Measurements from ENCODE around the gene MSI2.

Gene MSI2

DNA sequence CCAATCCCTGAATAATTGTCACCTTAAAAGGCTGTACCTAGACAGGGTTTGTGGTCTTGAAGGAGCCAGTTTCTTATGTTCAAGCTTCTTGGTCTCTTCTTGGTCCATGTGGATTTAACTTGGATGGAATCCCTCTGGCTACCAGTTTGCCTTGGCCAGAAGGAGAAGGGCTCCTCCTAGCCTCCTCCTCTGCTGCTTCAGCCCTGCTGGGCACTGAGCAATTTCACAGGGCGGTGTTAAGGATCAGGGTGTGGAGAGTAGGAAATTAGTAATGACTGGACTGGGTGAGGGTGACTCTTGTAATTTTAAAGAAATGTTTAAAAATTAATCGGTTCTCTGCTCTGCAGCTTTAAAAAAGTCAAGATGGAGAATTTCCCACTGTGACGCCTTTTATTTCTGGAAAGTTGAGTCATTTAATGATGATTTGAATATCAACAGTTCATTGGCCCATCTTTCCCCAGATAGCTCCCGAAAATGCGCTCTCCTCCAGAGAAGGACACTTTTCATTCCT lies 96.4 kb downstream of the MSI2 start:
- DNase-seq: no peak

DNA sequence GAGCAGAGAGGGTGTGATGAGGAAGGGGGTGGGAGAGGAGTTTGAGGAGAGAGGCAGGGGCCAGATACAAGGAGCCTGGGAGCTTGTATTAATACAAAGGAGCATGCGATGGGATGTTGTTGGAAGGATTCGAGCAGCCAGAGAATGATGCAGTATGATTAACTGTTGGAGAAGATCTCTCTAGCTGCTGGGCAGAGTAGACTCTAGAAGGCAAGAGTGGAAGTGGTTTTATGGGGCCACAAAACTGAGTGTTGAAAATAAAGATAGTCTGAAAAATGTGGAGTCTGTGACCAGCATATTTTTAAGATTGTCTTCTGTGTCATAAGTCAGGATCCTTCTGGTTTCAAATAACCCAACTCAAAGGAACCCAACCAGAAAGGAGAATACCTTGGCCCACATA lies 98.3 kb downstream of the MSI2 start:
- DNase-seq: no peak

DNA sequence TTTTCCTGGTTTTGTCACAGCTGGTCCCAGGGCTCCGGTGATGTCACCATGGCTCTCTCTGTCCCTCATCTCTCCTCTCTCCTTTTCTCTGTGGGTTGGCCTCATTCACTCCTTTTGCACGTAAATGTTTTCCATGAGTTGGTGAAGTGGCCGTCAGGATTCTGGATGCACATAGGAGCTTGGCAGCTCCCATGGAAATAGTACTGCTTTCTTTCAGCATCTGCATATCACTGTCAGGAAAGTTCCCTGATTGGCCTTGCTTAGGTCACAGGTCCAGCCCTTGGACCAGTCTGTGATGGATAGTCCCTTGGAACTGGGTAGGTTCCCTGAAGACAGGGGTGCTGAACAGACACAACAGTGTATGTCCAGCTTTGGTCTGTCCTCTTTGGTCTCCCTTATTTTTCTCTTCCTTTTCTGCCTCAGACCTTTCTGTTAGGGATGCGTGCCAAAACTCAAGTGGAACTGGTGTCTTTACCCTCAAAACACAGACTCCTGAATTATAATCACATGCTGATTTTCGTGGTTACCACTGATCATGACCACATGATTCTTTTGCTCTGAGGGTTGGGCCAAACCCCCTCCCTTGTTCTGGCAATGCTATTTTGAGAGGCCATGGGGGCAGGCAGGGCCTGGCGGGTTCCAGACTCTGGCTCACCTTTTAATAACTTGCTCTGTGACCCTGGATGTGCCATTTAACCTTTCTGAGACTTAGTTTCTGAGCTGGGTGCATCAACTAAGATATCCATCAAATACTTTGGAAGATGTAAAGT lies 99.0 kb downstream of the MSI2 start:
- no peak for DNase-seq

DNA sequence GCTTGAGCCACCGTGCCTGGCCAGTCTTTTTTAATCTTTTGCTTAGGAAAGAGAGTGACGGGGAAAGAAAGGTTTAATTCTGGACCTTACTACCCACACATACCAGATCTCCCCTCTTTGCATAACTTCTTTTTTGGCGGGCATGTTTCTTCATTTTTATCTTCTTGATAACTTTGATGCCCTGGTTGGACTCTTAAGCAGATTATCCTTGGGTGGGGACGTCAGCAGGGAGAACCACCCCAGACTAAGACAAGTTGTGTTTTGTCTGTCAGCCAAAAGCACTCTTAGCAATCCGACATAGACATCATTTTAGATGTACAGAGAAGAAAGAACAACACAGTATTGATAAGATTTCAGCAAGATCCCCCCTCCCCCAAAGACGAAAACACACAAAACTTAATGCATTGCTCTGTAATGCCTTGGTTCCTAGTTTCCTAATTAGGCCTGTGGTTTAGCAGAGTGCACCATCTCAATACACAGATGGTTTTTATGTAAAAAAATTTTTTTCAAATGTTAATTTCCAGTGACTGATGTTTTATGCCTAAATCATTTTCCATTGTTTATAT lies 99.9 kb downstream of the MSI2 start:
- DNase-seq: no peak

DNA sequence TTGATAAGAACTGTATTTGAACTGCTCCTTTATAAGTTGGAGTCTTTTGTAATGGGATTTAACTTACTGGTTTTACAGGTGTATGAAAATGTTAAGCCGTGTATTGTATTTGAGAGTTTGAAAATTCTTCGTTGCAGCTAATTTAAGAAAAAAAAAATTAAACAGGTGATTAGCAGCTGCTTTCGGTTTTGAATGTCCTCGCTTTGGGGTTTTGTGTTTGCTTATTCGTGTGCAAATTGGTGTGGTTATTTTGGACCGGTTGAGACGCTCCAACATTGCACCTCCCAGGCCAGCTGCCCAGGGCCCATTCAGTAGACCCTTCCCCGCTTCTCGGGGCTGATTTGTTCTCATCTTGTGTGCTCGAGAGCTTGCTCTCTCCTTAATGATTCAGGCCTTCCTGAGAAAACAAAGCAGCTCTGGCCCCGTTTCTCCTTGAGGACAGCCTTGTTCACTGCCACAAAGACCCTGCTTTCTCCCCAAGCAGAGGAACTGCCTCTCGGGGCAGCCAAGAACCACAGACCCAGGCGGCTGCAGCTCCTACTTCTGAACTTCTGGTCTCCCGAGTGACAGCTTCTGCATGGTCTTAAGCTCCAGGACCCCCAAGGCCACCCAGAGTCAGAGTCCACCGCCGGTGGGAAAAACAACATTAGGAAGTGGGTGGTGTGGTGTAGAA lies 100.5 kb downstream of the MSI2 start:
- no peak for DNase-seq

DNA sequence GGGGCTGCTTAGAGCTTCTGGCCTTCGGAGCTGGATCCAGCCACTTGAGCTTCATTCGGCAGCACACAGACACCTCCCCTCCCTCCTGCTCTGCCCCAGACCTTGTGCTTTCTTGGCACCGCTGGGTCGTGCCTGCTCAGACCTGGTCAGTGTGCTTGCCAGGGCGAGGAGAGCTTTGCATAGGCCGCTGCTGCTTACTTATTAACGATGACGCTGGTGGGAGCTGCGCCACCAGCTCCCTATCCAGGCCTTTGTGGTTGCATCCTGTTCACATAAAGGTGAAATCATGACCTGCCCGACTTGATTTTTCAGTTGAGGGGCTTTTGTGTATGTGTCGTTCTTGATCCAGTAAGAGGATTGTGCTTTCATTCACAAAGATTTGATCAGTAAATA lies 101.1 kb downstream of the MSI2 start:
- no peak for DNase-seq

DNA sequence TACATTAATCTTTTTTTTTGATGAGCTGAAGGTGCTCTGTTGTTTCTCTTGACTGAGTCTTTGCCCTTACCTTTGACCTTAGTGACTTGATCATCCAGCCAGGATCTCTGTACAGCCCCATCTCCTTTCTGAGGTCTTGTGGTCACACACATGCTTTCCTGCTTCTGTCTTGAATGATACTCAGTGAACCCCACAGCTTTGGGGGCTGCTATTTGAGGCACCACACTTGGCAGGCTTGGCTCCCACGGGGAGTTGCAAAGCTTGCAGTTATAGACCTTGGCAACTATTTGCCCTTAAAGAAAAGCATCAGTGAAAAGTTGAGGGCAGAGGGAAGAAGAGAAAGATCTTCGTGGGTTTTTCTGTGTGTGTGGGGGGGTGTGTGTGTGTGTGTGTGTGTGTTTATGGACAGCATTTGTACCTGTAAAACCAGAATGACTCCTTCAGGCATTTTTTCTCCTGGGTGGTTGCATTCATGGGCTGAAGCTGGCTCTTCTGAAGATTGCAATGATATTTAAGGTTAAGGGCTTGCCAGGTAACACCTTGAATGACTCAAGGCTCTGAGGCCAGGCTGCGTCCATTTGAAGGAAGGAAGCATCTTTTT lies 101.6 kb downstream of the MSI2 start:
- DNase-seq: no peak

DNA sequence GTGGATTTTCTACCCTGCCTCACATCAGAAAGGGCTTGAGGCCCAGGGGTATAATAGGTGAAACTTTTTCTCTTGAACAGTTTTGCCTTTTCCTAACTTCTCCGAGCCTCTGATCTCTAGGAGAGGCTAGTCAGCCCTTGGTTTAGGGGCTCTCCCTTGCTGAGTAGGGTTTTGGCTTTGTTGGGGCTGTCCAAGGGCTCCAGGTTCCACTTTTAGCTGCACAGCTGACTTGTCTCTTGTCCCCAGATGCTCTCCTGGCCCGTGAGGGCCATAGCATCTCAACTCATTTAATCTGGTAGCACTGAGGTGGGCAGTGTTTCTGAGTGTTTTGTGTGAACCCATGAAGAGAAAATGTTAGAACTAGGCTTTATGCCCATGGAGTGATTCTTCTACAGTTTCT lies 103.9 kb downstream of the MSI2 start:
- DNase-seq: no peak

DNA sequence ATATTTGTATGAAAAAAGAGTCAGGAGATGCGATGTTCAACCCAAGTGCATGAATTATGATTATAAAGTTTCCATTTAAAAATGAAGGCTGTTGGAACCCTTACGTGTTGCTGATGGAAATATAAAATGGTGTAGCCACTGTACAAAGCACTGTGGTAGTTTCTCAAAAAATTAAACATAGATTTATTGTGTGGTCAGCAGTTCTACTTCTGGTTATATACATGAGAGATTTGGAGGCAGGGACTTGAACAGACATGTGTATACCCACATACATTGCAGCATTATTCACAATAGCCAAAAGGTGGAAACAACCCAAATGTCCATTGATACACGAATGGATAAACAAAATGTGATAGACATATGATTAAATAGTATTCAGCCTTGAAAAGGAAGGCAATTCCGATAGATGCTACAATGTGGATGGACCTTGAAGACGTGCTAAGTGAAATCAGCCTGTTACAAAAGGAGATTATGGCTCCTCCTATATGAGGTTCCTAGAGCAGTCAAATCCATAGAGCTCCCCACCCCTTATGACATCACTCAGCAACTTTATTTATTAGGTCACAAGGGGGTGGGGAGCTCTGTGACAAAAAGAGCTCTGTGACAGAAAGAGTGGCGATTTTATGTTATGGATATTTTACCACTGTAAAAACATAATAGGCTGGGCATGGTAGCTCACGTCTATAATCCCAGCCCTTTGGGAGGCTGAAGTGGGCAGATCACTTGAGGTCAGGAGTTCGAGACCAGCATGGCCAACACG lies 106.7 kb downstream of the MSI2 start:
- no peak for DNase-seq

DNA sequence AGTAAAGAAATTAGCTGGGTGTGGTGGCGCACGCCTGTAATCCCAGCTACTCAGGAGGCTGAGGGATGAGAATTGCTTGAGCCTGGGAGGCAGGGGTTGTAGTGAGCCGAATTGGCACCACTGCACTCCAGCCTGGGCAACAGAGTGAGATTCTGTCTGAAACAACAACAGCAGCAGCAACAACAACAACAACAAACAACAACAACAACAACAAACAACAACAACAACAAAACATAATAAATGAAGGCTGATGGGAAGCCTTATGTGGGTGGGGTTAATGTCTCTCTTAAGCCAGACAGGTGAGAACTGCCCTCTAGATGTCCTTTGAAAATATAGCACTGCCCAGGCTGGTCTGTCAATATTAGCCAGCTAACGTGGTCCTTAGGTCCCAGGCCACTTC lies 107.3 kb downstream of the MSI2 start:
- no peak for DNase-seq

DNA sequence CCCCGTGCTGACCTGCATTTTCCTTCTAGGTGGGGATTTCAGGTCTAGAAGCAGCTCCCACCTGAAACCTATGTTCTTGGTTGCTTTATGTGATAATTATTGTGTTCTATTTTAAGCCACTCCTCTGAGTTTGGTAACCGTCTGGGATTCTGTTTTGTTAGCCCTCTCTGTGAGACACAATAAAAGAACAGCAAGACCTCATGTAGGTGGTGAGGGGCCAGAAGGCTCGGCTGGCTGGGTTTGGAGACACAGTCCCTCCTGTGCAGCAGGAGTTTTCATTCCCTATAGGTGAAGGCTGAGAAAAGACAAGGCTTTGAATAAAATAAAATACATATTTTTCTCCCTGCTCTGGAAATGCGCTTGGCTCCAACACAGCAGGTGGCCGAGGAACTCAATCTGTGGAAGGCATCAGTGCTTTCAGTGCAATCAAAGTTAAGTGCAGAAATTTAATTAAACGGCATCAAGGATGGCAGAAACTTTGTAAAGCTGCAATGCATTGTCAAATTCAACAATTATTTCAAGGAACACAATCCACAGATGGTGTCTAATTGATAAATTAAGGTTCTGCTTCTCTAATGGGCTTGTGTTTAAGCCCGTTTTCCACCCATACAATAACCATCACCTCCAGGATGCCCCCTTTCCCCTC lies 107.8 kb downstream of the MSI2 start:
- no peak for DNase-seq

DNA sequence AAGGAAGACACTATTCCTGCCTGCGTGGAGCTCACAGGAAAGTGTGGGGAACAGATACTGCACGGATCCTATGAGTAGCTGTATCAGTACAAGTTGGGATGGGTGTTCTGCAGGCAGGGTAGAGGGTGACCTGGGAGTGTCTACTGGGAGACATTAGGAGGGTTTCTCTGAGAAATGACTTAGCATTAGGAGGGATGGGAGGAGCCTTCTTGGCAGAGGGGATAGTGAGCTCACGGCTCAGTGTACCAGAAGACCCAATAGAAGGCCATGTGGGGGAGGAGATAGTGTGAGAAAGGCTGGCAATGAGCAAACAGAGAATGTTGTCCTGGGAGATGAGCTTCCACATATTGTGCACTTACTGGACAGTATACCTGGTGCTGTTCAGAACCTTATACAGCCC lies 109.1 kb downstream of the MSI2 start:
- no peak for DNase-seq

DNA sequence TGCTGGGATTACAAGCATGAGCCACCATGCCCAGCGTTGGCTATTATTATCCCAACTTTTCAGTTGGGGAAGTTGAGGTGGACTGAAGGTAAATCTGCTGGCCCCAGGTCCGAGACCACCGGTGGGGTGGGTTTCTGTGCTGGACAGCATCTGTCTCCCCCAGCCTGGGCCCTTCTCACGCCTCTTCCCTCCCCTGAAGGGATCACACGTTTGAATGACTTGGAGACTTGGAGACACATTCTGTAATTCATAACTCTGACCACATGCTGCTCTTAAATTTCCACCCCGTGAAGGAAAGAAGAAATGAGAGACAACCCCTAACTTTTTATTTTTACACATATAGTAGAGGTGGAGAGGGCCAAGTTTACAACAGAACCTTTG lies 109.8 kb downstream of the MSI2 start:
- no peak for DNase-seq

DNA sequence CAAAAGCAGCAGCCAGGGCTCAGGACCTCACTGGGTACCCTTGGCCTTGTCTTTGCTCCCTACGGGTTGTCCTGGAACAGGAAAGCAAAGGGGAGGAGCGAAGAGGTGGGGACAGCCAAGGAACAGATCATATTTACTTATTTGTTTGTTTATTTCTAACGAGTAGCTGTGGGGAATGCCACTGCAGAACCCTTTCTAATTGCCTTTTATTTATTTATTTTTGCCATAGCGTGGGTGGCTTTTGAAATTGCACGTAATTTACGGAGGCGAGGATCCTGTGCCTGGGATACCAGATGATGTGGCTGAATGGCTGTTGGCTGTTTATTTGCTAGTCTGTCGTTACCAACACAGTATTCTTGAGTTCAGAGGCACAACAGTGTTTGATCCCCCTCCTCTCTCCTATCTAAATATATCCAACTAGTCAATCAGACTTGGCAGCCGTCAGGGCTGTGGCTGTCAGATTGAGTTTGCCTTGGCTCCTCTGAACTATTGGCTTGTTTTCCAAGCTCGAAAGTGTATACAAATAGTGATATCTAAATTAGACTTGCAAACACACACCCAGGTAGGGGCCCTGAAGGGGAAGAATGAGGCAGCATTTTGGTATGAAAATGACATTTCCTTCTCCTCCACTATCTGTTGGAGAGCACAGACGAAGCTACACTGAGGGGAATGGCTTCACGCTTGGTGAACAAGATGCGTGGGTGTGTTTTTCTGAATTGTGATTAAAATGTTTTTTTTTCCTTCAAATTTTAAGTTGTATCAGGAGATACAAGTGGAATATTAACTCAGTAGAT lies 110.4 kb downstream of the MSI2 start:
- no peak for DNase-seq

DNA sequence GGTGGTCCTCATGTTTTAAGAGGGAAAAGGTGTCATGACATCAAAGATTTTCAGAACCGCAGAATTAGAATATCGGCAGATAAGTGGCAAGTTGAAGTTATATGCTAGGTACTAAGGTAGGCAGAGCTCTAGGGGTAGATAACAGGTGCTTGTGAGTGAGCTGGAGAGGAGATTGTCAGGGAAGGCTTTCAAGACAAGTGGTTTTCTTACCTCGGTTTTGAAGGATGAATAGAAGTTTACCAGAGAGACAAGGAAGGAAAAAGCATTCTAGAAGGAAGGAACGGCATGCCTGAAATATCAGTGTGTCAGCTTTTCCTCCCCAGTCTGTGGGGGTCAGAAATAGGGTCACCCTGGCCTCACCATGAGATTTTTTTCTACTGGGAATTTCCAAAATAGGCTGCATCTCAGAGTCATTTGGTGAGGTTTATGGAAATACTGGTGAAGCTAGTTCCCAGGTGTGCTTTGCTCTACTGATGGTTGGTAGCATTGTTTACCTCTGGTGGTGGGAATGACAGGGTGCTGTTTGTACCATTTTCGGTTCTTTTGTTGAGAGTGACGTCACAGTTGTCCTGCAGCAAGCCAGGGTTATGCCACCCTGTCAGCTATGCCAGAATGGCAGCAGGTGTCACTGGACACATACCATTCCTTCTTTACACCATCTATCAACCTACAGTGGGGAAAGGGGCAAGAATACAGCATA lies 112.5 kb downstream of the MSI2 start:
- DNase-seq: no peak

DNA sequence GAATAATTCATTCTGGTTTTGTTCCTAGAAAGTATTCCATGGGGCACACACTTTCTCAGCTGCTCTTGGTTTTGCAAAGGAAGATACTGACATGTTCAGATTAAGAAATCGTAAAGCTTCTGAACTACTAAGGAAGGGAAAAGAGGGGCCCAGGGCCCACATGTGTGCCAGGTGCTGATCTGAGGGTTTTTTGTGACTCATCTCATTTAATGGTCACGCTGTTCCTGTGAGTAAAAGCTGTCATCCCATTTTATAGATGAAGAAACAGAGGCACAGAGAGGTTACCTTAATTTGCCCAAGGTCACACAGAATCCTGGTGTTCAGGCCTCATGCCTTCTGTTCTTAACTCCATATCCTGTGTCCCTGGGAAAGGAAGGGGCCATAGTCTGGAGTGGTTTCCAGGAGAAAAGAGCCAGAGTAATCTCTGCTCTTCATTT lies 113.2 kb downstream of the MSI2 start:
- no peak for DNase-seq

DNA sequence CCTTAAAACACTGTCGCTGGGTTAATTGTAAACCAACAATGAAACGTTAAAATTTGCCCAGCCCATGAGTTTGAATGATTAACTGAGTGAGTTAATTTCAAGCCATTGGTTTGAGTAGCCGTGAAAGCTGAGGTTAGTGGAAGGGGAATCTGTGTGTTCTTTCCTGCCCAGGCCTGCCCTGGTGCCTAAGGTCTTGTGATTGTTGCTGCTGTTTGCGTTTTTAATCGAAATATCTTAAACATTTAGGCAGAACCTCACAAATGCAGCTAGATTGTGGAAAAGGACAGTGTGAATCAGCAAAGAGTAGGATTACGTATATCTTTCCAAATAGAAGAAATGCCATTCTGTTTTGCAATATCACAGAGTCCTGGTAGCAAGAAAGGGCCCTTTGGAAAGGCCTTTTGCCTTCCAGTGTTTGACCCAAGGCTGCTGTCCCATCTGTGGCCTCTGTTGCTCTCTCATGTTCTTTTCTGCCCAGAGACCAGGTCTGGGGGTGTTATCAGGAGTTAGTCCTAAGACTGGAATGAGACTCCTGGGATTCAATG lies 113.8 kb downstream of the MSI2 start:
- no peak for DNase-seq

DNA sequence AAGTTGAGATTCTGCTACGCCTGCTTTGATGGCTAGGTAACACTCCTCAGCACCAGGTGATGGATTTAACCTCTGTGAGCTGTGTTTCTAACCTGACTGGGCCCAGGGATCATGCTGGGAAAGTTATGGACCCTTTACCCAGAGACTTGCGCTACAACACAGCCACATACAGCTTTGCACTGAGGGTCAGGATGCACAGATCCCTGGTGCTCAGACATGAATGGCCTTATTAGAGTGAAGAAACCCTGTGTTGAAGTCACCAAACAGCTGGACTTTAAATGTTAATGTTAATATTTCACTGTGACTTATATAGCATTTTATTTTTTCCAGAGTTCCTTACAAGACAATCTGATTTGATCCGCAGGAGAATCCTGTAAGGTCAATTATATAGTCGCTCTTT lies 114.3 kb downstream of the MSI2 start:
- DNase-seq: no peak

DNA sequence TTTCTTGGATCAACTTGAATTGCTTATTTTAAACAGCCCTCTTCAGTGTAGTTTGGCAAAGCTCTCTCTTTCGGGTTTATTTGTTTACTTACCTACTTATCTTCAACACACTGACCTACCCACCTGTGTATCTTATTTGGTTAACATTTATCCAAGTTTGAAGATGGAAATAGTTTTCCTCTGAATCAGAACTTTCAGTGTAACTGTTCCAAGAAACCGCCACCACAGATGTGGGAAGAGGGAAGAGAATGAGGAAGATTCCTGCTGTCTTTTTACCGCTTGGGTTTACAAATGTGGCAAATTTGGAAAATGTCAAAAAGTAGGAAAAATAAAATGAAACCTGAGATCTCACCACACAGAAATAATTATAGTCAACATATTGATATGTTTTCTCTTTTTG lies 115.8 kb downstream of the MSI2 start:
- DNase-seq: no peak

DNA sequence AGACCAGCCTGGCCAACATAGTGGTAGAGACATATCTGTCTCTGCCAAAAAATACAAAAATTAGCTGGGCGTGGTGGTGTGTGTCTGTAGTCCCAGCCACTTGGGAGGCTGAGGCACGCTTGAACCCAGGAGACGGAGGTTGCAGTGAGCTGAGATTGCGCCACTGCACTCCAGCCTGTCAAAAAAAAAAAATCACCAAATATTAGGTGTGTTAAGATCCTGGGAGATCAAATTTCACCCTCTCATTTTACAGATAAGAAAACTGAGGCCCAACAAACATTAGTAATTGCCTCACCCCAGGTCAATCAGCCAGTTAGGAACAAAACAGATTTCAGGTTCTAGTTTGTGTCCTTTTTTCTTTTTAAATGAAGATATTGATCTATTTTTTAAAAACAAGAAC lies 116.7 kb downstream of the MSI2 start:
- no peak for DNase-seq

DNA sequence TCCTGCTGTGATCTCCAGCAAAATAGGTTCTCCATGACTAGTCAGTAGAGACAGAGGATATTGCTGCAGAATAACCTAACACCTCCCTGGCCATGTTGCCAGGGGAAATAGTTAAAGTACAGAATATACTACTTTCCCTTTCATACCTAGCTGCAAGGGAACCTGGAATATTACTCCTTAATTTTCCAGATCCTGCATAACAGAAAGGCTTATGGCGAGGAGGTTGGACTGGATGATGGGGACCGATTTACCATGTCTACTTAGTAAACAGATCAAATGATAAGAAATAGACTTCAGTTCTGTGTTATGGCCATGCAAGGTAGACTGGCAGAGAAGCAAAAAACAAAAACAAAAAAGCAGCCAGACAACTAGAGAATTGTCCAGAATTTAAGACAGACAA lies 117.4 kb downstream of the MSI2 start:
- no peak for DNase-seq
